HCT116 (cell line): Measurements from ENCODE around the gene AKR1B1.

Experiments
- ATF3 ChIP-seq: IDR thresholded peaks from 2 replicates; pipeline ENCODE4 v1.6.1; 2012
- CBX3 ChIP-seq: IDR thresholded peaks from 2 replicates; pipeline ENCODE4 v1.6.1; 2012; ENCODE audit warnings: low read depth
- EZH2 ChIP-seq: fragments of 200-600 bp; sonication (generic); IDR thresholded peaks from 2 replicates; pipeline ENCODE4 v1.6.1; 2017; ENCODE audit warnings: antibody characterized with exemption, mixed run types
- EZH2phosphoT487 ChIP-seq: fragments of 200-600 bp; IDR thresholded peaks from 2 replicates; pipeline ENCODE4 v1.6.1; 2018; ENCODE audit warnings: antibody characterized with exemption, borderline replicate concordance
- JUND ChIP-seq: IDR thresholded peaks from 2 replicates; pipeline ENCODE4 v1.6.1; 2012
- POLR2A ChIP-seq: IDR thresholded peaks from 2 replicates; pipeline ENCODE4 v1.7.0; 2011; ENCODE audit warnings: borderline replicate concordance; ENCODE audit not compliant: insufficient read depth, insufficient read length; ENCODE audit errors: extremely low read depth
- POLR2AphosphoS5 ChIP-seq: IDR thresholded peaks from 2 replicates; pipeline ENCODE4 v1.6.1; 2011; ENCODE audit warnings: mild to moderate bottlenecking, low read depth, low read length, moderate library complexity
- RAD21 ChIP-seq: IDR thresholded peaks from 2 replicates; pipeline ENCODE4 v1.6.1; 2012; ENCODE audit warnings: low read depth, mild to moderate bottlenecking
- REST ChIP-seq: IDR thresholded peaks from 2 replicates; pipeline ENCODE4 v1.6.1; 2012; ENCODE audit warnings: low read depth
- SIN3A ChIP-seq: IDR thresholded peaks from 2 replicates; pipeline ENCODE4 v1.6.1; 2012; ENCODE audit warnings: low read depth
- SP1 ChIP-seq: IDR thresholded peaks from 2 replicates; pipeline ENCODE4 v1.6.1; 2012; ENCODE audit warnings: low read depth
- ZNF274 ChIP-seq: fragments of 200-500 bp; sonication (Bioruptor generic); IDR thresholded peaks from 2 replicates; pipeline ENCODE4 v1.6.1; 2014; ENCODE audit warnings: mild to moderate bottlenecking, low read depth, low read length, inconsistent platforms
- TF ChIP-seq, protein P1 (sequence below), 3 experiments: fragments of 200-600 bp in 1 of 3; sonication (generic) in 1 of 3; IDR thresholded peaks in 2 of 3; conservative IDR thresholded peaks in 1 of 3; 2 replicates each; pipeline ENCODE4 v1.5.1; 2012 to 2017; ENCODE audit warnings: low read depth in 2 of 3, low read length in 2 of 3, antibody characterized with exemption in 1 of 3, borderline replicate concordance in 1 of 3, control low read depth in 1 of 3, mild to moderate bottlenecking in 1 of 3, mixed read lengths in 1 of 3, mixed run types in 1 of 3, moderate library complexity in 1 of 3; ENCODE audit not compliant: insufficient read depth in 1 of 3
- TF ChIP-seq, protein P2 (sequence below): IDR thresholded peaks from 2 replicates; pipeline ENCODE4 v1.6.1; 2012

GRCh38 chr7:134504660-134505164 lies 45.8 kb upstream of the AKR1B1 start:
- TF ChIP-seq POLR2A (no peak), SP1 (no peak), JUND (no peak), POLR2AphosphoS5 (no peak), RAD21 (no peak), REST (no peak), ATF3 (no peak), ZNF274 (no peak), CBX3 (no peak), SIN3A (no peak), EZH2phosphoT487 (no peak), EZH2 (no peak)
- TF ChIP-seq, protein P1, sequence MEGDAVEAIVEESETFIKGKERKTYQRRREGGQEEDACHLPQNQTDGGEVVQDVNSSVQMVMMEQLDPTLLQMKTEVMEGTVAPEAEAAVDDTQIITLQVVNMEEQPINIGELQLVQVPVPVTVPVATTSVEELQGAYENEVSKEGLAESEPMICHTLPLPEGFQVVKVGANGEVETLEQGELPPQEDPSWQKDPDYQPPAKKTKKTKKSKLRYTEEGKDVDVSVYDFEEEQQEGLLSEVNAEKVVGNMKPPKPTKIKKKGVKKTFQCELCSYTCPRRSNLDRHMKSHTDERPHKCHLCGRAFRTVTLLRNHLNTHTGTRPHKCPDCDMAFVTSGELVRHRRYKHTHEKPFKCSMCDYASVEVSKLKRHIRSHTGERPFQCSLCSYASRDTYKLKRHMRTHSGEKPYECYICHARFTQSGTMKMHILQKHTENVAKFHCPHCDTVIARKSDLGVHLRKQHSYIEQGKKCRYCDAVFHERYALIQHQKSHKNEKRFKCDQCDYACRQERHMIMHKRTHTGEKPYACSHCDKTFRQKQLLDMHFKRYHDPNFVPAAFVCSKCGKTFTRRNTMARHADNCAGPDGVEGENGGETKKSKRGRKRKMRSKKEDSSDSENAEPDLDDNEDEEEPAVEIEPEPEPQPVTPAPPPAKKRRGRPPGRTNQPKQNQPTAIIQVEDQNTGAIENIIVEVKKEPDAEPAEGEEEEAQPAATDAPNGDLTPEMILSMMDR (IDR thresholded peaks at IDR 0.05 in 2 of 3, conservative IDR thresholded peaks at IDR 0.05 in 1 of 3; ENCODE audit: borderline replicate concordance in 1 of 3, insufficient read depth in 1 of 3, low read depth in 2 of 3, low read length in 2 of 3) = no peak
- TF ChIP-seq, protein P2, sequence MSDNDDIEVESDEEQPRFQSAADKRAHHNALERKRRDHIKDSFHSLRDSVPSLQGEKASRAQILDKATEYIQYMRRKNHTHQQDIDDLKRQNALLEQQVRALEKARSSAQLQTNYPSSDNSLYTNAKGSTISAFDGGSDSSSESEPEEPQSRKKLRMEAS = no peak
